NCI-H1436 treated with DMSO at 0.1 percent for 48 hours (cell line): Measurements from ENCODE around the gene NCEH1.

Experiments used
- DNase-seq: peaks from one replicate; lab custom pipeline; 2025; lab: John Stamatoyannopoulos, UW

Gene NCEH1

DNA sequence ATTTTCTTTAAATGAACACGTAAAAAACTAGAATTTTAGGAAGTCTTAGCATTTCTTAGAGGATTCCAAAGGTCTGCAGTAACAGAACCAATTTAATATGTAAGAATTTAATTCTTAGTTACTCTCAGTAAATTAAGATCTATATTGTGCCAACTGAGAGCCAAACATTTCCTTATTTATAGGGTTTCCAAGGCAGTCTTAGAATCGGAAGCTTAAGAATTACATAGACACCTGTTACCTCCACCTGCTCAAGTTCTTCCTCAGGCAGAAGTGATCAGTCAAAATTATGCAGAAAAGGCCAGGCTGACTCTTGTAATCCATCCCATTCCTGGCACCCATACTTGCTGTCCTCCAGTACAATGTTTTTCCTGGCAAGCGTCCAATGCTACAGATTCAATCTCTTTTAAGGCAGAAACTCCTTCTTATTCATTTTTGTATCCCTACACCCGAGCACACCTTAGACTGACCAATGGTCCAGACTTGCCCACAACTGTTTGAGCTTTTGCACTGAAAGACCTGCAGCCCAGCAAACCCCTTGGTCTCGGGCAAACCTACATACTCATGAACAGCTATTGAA, 64.3 kb downstream of the NCEH1 start:
- DNase-seq, result no peak

DNA sequence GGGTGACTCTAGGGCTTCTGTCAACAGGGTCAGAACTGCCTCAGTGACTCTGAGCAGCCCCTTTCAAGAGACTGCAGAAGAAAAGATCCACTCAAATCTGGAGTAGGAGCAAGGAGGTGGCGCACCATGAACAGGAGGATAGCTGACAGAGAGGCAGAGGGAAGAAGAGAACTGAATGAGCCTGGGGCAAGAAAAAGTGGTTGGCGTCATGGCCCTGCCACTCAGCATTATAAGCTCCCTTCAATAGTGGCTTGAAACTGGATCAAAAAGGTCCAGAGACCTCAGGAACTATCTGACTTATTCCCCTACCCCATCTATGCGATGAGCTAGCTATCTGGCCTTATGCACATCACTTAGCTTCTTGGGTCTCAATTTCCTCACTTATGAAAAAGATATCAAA, 66.6 kb downstream of the NCEH1 start:
- DNase-seq, result no peak

DNA sequence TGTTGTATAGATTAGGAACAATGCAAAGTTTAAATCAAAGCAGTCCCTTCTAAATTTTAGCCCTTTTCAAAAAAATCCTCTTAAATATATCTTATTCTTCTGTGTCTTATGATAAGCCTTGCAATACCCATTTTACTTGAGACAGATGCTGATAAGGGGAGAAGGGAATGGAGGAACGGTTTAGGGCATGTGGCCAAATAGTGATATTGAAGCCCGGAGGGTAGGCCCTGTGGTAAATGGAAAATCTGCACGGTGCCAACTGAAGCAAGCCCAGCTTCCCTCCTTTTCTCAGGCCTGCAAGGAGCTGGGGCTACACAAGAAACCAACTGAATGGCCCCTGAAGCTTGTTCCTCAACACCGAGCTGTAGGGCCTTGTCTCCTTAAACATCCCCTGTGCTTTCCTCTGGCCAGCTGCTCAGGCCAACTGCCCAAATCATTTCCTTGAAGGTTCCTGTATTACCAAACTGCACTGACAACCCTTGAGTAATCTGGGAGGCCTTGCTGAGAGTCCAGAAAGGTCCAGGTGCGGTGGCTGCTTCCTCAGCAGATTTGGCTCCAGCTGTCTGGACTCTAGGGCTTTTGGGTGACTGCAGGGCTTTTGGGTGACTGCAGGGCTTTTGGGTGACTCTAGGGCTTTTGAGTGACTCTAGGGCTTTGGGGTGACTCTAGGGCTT, 67.2 kb downstream of the NCEH1 start:
- DNase-seq, result no peak

DNA sequence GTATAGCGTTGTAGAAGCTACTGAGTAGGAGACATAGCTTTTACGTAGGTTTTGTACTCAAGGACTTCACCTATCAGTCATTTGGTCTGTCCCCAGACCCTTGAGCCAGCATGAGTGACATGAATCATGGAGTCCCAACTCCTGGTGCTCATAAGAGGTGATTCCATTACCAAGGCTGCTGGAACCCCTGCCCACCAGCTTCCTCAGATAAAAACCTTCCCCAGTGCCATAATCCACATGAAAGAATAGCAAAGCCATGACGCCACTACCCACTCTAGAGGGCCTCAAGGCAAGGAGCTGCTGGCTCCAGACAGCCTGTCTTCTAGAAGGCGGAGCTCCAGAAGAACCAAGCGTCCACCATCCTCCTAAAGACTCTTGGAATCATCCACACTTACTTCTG, 69.6 kb downstream of the NCEH1 start:
- no peak for DNase-seq

DNA sequence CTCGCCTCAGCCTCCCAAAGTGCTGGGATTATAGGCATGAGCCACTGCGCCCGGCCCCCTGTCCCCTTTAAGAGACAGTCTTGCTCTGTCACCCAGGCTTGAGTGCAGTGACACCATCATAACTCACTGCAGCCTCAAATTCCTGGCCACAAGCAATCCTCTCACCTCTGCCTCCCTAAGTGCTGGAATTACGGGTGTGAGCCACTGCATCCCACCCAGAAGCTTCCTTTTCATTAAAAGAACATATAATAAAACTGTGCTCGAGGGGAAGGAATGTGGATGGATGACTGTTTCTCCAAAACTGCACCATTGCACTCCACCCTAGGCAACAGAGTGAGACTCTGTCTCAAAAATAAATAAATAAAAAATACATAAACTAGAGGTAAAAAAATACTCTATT, 70.1 kb downstream of the NCEH1 start:
- DNase-seq, result no peak

DNA sequence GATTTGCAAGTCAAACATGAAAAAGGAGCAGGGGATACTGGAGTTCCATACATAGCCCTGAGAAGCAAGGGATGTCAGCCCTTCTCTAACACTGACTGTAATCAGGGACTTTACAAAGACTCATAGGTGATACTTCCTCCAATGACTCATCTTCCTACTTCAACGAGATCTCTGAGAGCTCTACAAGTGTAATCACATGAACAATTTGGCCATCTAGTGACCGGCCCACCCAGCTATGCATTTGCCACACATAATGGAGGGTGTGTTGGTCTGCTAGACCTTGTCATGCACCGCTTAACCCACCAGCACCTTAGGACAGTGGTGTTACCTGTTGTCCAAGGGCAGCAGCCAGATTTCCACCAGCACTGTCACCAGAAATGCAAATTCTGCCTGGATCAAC, 75.3 kb downstream of the NCEH1 start:
- DNase-seq, result no peak

DNA sequence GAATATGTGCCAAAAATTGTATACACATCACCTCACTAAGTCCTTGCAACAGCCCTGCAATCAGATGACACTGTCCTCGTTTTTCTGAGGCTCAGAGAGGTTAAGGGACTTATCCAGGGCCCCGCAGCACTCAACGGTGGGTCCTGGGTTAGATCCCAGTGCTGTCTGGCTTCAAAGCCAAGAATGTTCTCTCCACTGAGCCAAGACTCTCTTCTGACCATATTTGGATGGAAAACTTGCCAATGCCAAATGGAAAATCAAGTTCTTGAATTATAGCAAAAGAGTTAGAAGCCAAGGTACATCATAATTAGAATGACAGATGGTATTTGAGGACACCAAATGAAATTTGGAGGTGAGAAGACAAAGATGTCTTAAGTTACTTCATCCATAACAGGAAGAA, 75.9 kb downstream of the NCEH1 start:
- no peak for DNase-seq

DNA sequence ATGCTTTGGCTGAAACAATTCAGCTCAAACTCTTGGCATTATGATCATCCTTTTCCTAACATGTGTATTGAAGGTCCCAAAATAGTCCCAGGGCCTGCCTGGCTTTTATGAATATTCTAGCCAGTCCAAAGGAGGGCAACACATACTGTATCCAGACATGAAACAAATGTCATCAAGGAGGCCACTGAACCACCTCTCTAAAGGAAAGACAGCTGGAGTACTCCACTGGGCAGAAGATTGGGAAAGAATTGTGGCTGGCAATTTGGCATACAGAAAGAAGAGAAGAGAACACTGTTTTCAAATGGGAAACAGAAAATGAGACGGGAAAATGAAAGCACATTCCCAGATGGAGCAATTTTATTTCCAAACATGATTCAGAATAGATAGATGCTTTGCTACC, 80.6 kb downstream of the NCEH1 start:
- no peak for DNase-seq

DNA sequence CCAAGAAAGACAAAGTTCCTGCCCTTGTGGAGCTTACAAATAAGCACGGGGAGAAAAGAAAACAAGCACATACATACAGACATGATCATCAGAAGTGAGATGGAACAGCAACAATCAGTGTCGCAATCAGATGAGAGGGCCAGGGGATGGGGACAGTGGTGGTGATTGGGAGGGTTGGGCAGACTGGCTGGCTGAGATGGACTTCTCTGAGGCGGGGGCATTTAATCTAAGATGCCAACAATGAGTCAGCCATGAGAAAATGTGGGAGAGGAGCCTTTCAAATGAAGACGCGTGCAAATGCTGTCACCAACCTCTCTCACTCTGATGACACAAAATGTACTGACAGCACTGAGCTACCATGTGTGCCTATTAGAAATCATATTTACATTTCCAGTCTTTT, 81.4 kb downstream of the NCEH1 start:
- no peak for DNase-seq

DNA sequence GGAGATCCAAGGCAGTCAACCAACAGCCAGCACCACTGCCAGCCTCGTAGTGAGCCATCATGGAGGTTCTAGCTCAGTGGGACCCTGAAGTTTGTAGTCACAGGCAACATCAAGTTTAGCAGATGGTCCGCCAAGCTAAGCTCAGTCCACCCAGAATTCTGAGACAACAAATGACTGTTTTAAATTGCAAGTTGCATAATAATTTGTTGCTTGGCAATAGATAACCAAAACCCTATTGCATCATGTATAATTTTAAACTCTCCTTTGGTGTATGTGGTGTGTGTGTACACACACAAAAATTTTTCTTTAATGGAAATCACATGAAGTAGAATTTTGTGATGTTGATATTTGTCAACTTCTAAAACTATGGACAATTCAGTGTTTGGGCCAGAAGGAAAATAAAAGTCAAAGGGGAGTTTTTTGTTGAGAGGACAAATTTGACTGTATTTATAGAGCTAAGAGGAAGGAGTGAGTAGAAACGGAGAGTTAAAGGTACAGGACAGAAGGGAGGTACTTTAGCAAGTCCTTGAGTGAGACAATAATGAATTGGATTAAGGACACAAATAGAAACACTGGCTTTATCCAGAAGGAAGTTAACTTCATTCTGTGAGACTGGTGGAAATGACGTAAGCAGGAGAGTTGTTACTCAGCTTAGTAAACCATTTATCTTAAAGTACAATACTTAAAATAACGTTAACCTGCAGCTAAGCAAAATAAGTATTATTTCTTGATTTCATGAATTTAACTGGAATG, 83.6 kb downstream of the NCEH1 start:
- no peak for DNase-seq

DNA sequence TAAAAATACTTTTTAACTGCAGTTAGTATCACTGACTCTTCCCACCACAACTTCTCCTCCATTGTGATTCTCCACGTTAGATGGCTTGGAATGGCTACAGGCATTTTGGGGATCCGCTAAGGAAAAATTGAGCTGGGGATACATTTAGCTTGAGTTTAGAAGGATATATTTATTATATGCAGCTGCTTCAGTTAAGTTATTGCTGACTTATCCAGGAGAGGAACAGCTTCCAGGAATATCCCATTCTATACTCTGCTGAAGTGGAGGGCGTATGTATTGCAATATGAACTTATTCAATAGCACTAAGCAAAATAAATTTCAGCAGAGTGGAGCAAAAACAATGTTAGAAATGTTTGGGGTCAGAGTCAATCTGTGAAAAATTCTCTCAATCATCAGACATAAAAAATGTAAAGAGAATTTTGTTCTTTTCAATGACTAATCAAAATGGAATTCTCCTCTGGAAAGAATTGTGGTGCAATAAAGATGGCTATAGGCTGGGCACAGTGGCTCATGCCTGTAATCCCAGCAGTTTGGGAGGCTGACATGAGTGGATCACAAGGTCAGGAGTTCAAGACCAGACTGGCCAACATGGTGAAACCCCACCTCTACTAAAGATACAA, 84.7 kb downstream of the NCEH1 start:
- DNase-seq, result no peak

DNA sequence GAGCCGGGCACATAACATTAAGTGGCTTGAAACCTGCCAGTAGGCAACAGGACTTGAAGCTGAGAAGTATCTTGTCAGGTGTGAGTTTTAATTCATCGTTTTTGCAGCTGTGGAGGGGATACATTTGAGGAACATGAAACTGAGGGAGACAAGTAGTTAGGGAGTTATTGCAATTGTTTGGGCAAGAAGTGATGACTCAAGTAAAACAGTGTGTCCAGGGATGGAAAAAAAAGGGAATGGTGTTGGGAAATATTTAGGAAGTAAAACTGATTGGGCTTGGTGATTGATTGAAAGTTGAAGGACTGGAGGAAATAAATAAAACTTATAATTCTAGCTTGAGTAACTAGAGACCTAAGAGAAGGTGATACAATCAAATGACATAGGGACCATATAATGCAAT, 85.5 kb downstream of the NCEH1 start:
- no peak for DNase-seq

DNA sequence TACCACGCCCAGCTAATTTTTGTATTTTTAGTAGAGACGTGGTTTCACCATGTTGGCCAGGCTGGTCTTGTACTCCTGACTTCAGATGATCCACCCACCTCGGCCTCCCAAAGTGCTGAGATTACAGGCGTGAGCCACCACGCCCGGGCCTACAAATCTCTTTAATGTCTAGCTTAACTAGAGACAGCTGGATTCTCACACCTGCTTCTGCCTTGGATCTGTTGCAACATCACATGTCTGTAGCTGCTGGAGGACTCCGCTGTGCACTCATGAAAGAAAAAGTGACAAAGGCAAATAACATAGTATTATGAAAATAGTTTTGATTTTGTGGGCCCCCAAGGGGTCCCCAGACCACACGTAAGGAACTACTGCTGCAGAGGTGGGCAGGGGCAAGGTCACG, 85.9 kb downstream of the NCEH1 start:
- no peak for DNase-seq

DNA sequence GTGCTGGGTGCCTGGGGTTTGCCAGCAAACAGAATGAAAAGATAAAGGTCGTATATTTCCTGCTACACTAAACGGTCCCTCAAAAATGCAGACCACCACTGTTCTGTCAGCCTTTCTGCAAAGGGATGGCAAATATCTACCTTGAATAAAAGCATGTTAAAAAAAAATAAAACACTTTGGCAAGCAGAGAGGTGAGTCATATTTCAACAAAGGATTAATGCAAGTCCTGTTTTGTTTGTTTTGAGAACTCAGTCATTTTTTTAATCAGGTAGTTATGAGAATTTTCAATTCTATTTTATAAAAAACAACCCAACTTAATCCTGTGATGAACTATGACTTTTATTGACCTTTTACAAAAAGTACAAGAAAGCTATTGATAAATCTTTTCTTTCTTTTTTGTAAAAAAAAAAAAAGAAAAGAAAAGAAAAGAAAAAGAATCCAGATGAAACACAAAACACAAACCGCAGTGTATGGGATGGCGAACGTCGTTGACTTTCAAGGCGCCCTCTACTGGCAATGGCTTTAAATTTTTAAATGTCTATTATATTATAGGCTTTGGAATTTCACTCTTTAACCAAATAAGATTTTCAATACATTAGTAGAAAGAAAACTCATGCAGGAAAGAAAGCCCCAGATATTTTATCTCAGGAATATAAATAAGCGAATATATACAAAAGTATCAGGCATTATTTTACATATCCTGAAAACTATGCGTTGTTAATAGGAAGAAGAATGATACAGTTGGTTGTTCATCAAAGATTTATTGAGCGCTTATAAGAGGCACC, 87.8 kb downstream of the NCEH1 start:
- DNase-seq, result no peak

DNA sequence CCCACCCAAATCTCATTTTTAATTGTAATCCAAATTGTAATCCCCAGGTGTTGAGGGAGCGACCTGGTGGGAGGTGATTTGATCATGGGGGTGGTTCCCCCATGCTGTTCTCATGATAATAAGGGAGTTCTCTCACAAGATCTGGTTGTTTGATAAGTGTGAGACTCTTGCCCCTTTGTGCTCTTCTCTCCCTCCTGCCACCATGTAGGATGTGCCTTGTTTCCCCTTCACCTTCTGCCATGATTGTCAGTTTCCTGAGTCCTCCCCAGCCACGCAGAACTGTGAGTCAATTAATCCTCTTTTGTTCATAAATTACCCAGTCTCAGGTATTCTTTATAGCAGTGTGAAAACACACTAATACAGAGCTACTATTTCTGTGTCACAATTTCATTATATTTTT, 88.7 kb downstream of the NCEH1 start:
- no peak for DNase-seq

DNA sequence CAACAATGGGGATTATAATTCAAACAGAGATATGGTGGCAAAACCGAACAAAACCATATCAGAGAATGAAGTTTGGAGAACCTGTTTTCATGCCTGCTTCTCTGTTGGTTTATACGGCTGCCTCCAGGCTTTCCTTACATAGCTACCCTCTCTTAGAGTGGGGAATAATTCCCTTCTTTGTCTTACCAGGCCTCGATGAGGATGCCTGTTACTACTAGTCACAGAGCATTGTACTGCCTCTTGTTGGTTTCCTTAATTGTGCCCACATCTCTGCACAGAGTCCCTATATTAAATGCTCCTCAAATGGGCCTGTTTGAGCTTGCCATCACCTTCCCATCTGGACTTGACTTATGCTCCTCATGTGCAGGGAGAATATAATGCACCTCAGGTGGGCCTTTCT, 92.9 kb downstream of the NCEH1 start:
- no peak for DNase-seq

DNA sequence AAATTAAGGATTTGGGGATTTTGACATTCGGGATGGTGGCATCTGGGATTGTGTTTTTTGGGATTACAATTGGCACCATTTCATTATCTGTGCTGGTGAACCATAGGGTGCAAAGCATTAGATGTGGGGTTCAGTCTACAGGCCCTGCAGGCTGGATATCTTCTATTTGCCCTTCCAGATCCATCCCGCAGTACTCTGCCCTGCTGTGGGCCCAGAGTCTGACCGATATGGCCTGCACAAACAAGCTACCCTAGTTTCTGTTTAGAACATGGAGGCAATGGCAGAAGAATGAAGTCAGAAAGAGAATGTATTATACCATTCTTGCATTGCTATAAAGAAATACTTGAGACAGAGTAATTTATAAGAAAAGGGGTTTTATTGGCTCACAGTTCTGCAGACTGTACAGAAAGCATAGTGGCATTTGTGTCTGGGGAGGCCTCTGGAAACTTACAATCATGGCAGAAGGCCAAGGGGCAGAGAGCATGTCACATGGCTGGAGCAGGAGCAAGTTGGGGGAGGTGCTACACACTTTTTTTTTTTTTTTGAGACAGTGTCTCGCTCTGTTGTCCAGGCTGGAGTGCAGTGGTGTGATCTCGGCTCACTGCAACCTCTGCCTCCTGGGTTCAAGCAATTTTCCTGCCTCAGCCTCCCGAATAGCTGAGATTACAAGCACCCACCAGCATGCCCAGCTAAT, 93.7 kb downstream of the NCEH1 start:
- DNase-seq, result no peak

DNA sequence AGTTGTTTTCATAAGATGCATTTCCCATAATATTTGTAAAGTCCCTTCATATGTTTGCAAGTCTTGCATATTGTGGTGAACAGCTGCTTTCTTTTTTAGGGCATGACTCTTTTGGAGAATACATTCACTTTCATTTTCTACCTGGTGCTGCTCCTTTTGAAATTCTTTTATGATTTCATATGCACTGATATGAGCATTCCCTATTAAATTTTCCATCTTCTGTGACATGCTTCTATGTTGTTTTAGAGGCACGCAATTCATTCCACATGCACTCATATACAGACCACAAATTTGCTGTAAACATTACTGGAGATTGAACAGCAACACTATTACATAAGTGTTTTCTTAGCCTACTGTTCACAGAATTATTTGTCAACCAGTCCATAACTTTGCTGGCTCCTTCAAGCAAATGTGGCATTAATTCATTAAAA, 94.8 kb downstream of the NCEH1 start:
- DNase-seq, result no peak

DNA sequence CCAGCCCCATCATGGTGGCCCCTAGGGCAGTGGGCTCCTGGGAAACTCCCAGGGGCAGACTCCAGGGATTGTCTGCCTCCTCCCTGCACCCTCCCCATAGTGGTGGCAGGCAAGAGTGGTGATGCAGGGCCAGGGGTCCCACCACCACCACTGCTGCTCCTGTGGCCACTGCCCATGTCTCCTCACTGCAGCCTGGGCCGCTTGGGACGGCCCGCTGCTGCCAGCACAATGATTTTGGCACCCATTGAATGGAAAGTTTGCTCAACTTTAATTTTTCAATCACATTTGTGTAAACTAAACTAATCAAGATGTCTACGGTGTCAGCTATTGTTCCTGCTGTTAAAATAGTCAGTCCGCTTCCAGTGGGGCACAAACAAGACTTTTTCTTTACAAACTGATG, 95.6 kb downstream of the NCEH1 start:
- no peak for DNase-seq

DNA sequence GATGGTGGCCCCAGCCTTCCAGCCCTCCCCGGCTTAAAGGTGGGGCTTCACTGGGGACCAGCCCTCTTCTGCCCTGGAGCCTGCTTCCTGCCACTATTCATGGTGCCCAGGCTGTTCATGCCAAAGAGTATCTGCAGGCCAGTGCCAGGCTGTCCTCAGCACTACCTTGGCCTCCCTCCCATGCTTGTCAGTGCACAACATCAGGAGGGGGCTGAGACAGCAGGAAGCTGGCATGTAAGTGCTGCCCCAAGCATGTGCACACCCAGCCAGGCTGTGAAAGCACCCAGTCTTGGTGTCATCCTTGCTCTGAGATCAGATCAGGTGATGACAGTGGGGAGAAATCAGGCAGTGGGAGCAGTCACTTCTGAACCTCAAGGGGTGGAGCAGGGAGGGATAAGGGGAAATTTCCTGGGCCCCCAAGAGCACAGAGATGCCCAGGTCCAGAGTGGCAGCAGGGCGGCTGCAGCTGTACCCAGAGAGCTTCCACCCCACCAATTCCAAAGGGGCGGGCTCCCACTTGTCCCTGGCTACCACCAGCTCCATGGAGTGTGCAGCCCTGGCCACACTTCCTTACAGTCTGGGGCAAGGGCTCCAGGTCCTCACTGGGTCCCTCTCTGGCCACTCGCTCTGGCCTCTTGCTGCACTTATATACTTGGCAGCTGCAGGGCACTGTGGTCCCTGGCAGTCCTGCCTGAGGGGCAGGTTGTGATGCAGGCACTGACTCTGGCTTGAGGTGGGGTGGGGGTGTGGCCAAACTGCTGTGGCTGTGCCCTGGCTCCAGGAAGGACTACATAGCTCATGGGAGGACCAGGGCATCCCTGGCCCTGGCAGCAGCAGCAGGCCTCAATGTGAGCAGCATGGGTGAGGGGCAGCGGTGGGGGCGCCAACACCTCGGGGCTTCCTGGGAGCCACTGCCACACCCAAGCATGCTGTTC, 96.3 kb downstream of the NCEH1 start:
- no peak for DNase-seq

DNA sequence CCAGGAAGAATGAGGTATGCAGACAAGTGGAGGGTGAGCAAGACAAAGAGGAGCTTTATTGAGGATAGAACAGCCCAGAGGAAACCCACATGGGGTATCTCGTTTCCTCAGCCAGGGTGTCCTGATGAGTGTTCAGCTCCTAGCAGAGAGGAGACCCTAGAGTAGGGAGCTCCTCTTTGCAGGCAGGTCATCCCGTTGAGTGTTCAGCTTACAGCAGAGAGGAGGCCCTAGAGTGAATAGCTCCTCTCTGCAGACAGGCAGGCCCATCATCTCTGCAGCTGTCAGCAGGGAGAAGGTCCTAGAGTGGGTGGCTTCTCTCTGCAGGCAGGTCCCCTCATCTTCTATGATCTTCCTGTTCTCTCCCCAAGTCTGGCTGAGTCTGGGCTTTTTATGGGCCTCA, 97.0 kb downstream of the NCEH1 start:
- no peak for DNase-seq
